Upper lobe of left lung (tissue), 4 donors: ENCODE data around the gene MAN1C1.

ENCODE experiments used
- CTCF ChIP-seq, 6 experiments: fragments of 450-650 bp in 4 of 6; fragments of 200-600 bp in 2 of 6; sonication (generic) in 2 of 6; IDR thresholded peaks; one replicate each; pipeline ENCODE4 v1.5.1; 2016 to 2019; ENCODE audit warnings: antibody characterized with exemption in 6 of 6
- EP300 ChIP-seq, 4 donors: sonication (generic); formaldehyde crosslinking; IDR thresholded peaks; one replicate each; pipeline ENCODE4 v1.5.1; 2017; ENCODE audit warnings: antibody characterized with exemption in 4 of 4, control low read depth in 2 of 4
- POLR2AphosphoS5 ChIP-seq, 2 donors: sonication (generic); formaldehyde crosslinking; IDR thresholded peaks; one replicate each; pipeline ENCODE4 v1.5.1; 2017; ENCODE audit warnings: antibody characterized with exemption in 2 of 2

GRCh38 chr1:25727635-25728286, 111.2 kb downstream of the MAN1C1 start:
- TF ChIP-seq EP300 (IDR thresholded peaks at IDR 0.05) = no peak
- no peak for TF ChIP-seq CTCF (IDR thresholded peaks at IDR 0.05)
- no peak for TF ChIP-seq POLR2AphosphoS5 (IDR thresholded peaks at IDR 0.05)
